MM.1S (cell line): ENCODE data around the gene NIPSNAP2.

Experiments used
- DNase-seq: peaks from one replicate; pipeline ENCODE4 v3.0.0-alpha.2; 2015
- H2AFZ ChIP-seq: fragments of 300-600 bp; sonication (generic); 2 replicates; pipeline ENCODE4 v1.6.0; 2016; ENCODE audit warnings: antibody characterized with exemption, low read length
- H3F3A ChIP-seq: fragments of 300-600 bp; sonication (generic); 2 replicates; pipeline ENCODE4 v1.6.1; 2016; ENCODE audit warnings: mild to moderate bottlenecking, antibody characterized with exemption, low read length, moderate library complexity, mixed read lengths; ENCODE audit not compliant: insufficient read depth
- H3K27ac ChIP-seq: fragments of 300-600 bp; sonication (generic); 2 replicates; pipeline ENCODE4 v1.5.1; 2016; ENCODE audit warnings: mild to moderate bottlenecking, low read length
- H3K27me3 ChIP-seq: fragments of 300-600 bp; sonication (generic); replicated peaks from 2 replicates; pipeline ENCODE4 v1.6.0; 2016; ENCODE audit warnings: low read length; ENCODE audit not compliant: insufficient read depth
- H3K36me3 ChIP-seq: fragments of 300-600 bp; sonication (generic); replicated peaks from 2 replicates; pipeline ENCODE4 v1.6.1; 2016; ENCODE audit warnings: mild to moderate bottlenecking, low read length, mixed read lengths; ENCODE audit not compliant: insufficient read depth
- H3K4me1 ChIP-seq: fragments of 300-600 bp; sonication (generic); 2 replicates; pipeline ENCODE4 v1.6.1; 2016; ENCODE audit warnings: low read length, mixed read lengths
- H3K4me2 ChIP-seq: fragments of 300-600 bp; sonication (generic); 2 replicates; pipeline ENCODE4 v1.6.0; 2016; ENCODE audit warnings: low read depth, low read length
- H3K4me3 ChIP-seq: fragments of 300-600 bp; sonication (generic); 2 replicates; pipeline ENCODE4 v1.5.1; 2016; ENCODE audit warnings: low read length, mixed read lengths
- H3K79me2 ChIP-seq: fragments of 300-600 bp; sonication (generic); 2 replicates; pipeline ENCODE4 v1.6.1; 2016; ENCODE audit warnings: mixed run types, low read length, mixed read lengths
- H3K9ac ChIP-seq: fragments of 300-600 bp; sonication (generic); 2 replicates; pipeline ENCODE4 v1.6.1; 2016; ENCODE audit warnings: low read length, mixed read lengths
- H3K9me2 ChIP-seq: fragments of 300-600 bp; sonication (generic); replicated peaks from 2 replicates; pipeline ENCODE4 v1.6.1; 2016; ENCODE audit warnings: mild to moderate bottlenecking, low read length, mixed read lengths; ENCODE audit not compliant: insufficient read depth
- H3K9me3 ChIP-seq: fragments of 300-600 bp; sonication (generic); replicated peaks from 2 replicates; pipeline ENCODE4 v1.6.1; 2016; ENCODE audit warnings: mild to moderate bottlenecking, low read length, mixed read lengths; ENCODE audit not compliant: insufficient read depth
- H4K20me1 ChIP-seq: fragments of 300-600 bp; sonication (generic); 2 replicates; pipeline ENCODE4 v1.6.1; 2016; ENCODE audit warnings: mild to moderate bottlenecking, low read length, moderate library complexity, mixed read lengths; ENCODE audit not compliant: insufficient read depth
- CTCF ChIP-seq: fragments of 300-600 bp; sonication (generic); IDR thresholded peaks from 2 replicates; pipeline ENCODE4 v1.5.1; 2016; ENCODE audit warnings: antibody characterized with exemption, low read length, mixed read lengths
- EZH2 ChIP-seq: fragments of 300-600 bp; sonication (generic); optimal IDR thresholded peaks from 2 replicates; pipeline ENCODE3; 2017; ENCODE audit warnings: low read depth, mild to moderate bottlenecking, antibody characterized with exemption, low read length, mixed read lengths
- EZH2phosphoT487 ChIP-seq: fragments of 300-600 bp; sonication (generic); IDR thresholded peaks from 2 replicates; pipeline ENCODE4 v1.6.1; 2018; ENCODE audit warnings: antibody characterized with exemption, low read length

NIPSNAP2 gene

GRCh38 chr7:55931421-55932151 lies 32.8 kb upstream of the NIPSNAP2 start:
- no peaks in the 10 kb centered on the region for H3K9me2 ChIP-seq
- no peak overlapping the region for H3K4me3 ChIP-seq
- no peak overlapping the region for H3K9ac ChIP-seq
- TF ChIP-seq EZH2phosphoT487 (no peak), CTCF (no peak), EZH2 (no peak)
- DNase-seq, result no peak
- H3K9me3 ChIP-seq, result no peaks in the 10 kb centered on the region
- no peaks in the 10 kb centered on the region for H3K79me2 ChIP-seq
- H3K27me3 ChIP-seq, result no peaks in the 10 kb centered on the region
- H2AFZ ChIP-seq, result no peak overlapping the region
- no peaks in the 10 kb centered on the region for H4K20me1 ChIP-seq
- no peaks in the 10 kb centered on the region for H3F3A ChIP-seq
- H3K27ac ChIP-seq, result no peak overlapping the region
- H3K4me1 ChIP-seq, result no peaks in the 10 kb centered on the region
- H3K4me2 ChIP-seq, result no peak overlapping the region
- no peaks in the 10 kb centered on the region for H3K36me3 ChIP-seq

- Histone ChIP-seq H2AFZ (no peak overlapping the region), H3K4me1 (no peaks in the 10 kb centered on the region), H3K4me2 (no peak overlapping the region), H3K36me3 (no peaks in the 10 kb centered on the region), H3F3A (no peaks in the 10 kb centered on the region), H4K20me1 (no peaks in the 10 kb centered on the region), H3K79me2 (no peaks in the 10 kb centered on the region), H3K27me3 (no peaks in the 10 kb centered on the region), H3K27ac (no peak overlapping the region), H3K9me2 (no peaks in the 10 kb centered on the region), H3K9me3 (no peaks in the 10 kb centered on the region; the same call in 1 of the 2 replicates), H3K9ac (no peak overlapping the region), H3K4me3 (no peak overlapping the region)
- TF ChIP-seq EZH2phosphoT487 (no peak), EZH2 (no peak), CTCF (no peak)
- DNase-seq, result no peak
Observed at GRCh38 chr7:55939514-55940123, 24.8 kb upstream of the NIPSNAP2 start.

GRCh38 chr7:55946545-55946944 lies 17.8 kb upstream of the NIPSNAP2 start:
- Histone ChIP-seq H4K20me1 (no peaks in the 10 kb centered on the region), H3K4me2 (no peak overlapping the region), H3K4me1 (no peaks in the 10 kb centered on the region), H3K27me3 (no peaks in the 10 kb centered on the region), H3K27ac (no peak overlapping the region), H3K79me2 (no peaks in the 10 kb centered on the region), H3K9me3 (no peaks in the 10 kb centered on the region), H3K4me3 (no peak overlapping the region), H3F3A (no peaks in the 10 kb centered on the region), H3K36me3 (no peaks in the 10 kb centered on the region), H2AFZ (no peak overlapping the region), H3K9ac (no peak overlapping the region), H3K9me2 (no peaks in the 10 kb centered on the region)
- TF ChIP-seq CTCF, result no peak
- no peak for TF ChIP-seq EZH2phosphoT487
- TF ChIP-seq EZH2, result no peak
- DNase-seq, result no peak
